Transverse colon (tissue), 4 donors: ENCODE results near the gene RUFY2.

ENCODE experiments used
- POLR2AphosphoS5 ChIP-seq, 3 donors: sonication (generic); formaldehyde crosslinking; IDR thresholded peaks; one replicate each; pipeline ENCODE4 v1.6.1; 2016; ENCODE audit warnings: antibody characterized with exemption in 3 of 3
- TF ChIP-seq, protein P1 (sequence below), 5 experiments: fragments of 200-600 bp in 3 of 5; fragments of 450-650 bp in 2 of 5; sonication (generic) in 3 of 5; IDR thresholded peaks; 1 replicate in 2 of 5; 2 replicates in 3 of 5; pipeline ENCODE4 v1.5.1; 2016 to 2017; ENCODE audit warnings: antibody characterized with exemption in 5 of 5, inconsistent platforms in 3 of 5, mild to moderate bottlenecking in 2 of 5, moderate library complexity in 1 of 5

DNA sequence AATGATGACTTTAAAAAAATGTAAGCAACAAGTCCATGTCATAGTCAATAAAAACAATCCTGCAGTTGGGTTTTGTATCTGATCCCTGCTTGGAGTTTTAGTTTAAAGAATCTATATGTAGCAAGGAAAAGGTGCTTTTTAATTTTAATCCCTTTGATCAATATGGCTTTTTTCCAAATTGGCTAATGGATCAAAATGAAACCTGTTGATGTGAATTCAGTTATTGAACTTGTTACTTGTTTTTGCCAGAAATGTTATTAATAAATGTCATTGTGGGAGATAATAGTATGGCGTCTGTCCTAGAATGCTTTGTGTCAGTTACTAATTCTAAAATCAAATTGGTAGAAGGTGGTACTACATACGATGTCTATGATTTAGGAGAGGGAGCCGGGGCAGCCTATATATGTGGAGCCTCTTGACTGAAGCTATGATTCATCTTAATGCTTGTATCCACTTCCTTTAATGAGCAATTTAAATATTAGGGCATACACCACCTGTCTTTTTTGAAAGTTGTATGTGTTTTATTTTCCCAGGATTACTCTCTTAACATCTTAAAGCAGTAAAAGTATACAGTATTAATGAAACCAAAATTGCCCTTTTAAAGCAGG, 64.1 kb downstream of the RUFY2 start:
- no peak for TF ChIP-seq POLR2AphosphoS5 (IDR thresholded peaks at IDR 0.05)
- TF ChIP-seq, protein P1, sequence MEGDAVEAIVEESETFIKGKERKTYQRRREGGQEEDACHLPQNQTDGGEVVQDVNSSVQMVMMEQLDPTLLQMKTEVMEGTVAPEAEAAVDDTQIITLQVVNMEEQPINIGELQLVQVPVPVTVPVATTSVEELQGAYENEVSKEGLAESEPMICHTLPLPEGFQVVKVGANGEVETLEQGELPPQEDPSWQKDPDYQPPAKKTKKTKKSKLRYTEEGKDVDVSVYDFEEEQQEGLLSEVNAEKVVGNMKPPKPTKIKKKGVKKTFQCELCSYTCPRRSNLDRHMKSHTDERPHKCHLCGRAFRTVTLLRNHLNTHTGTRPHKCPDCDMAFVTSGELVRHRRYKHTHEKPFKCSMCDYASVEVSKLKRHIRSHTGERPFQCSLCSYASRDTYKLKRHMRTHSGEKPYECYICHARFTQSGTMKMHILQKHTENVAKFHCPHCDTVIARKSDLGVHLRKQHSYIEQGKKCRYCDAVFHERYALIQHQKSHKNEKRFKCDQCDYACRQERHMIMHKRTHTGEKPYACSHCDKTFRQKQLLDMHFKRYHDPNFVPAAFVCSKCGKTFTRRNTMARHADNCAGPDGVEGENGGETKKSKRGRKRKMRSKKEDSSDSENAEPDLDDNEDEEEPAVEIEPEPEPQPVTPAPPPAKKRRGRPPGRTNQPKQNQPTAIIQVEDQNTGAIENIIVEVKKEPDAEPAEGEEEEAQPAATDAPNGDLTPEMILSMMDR (IDR thresholded peaks at IDR 0.05) = no peak
